T-cell (primary cell): ENCODE results near the gene PHYKPL. TPM values are rescaled to one million over a fixed set of nuclear protein-coding genes. Genes with fewer than 3 reads are reported as not detected.

Source experiments
- ATAC-seq, 4 experiments: fragments of 200-7000 bp in 3 of 4; fragments of 150-1000 bp in 1 of 4; cut with Tn5 transposase; replicated peaks in 1 of 4; 1 replicate in 3 of 4; 2 replicates in 1 of 4; pipeline ENCODE4 v1.10.0; 2021; ENCODE audit warnings: moderate library complexity in 3 of 4, mild to moderate bottlenecking in 2 of 4, moderate number of reproducible peaks in 1 of 4
- CTCF ChIA-PET, 2 donors: fragments of 300-600 bp; sonication (Branson Sonifier 250); formaldehyde crosslinking; loops; one replicate each; lab custom pipeline; 2022; ENCODE audit warnings: antibody characterized with exemption in 2 of 2; lab: Charles Lee
- POLR2A ChIA-PET, 2 donors: fragments of 300-600 bp; sonication (Branson Sonifier 250); formaldehyde crosslinking; loops; one replicate each; lab custom pipeline; 2022; ENCODE audit warnings: antibody characterized with exemption in 2 of 2; lab: Charles Lee
- DNase-seq, 35 experiments: peaks; one replicate each; pipeline versions ENCODE4 v3.0.0 to v3.0.0-alpha.2; 2013 to 2023
- H3K27ac ChIP-seq: one replicate; pipeline ENCODE4 v1.5.1; 2013; ENCODE audit warnings: low read length
- H3K27me3 ChIP-seq, 2 experiments: replicated peaks in 1 of 2; 1 replicate in 1 of 2; 2 replicates in 1 of 2; pipeline versions ENCODE4 v1.6.1 to v1.7.0; 2013; ENCODE audit warnings: low read length in 1 of 2, mixed read lengths in 1 of 2; ENCODE audit not compliant: control insufficient read depth in 2 of 2, insufficient read depth in 2 of 2; ENCODE audit errors: extremely low read depth in 1 of 2
- H3K36me3 ChIP-seq, 2 donors: 1 replicate in 1 of 2; 2 replicates in 1 of 2; pipeline versions ENCODE4 v1.6.1 to v1.7.0; 2013; ENCODE audit warnings: low read length in 1 of 2; ENCODE audit not compliant: control insufficient read depth in 2 of 2, insufficient read depth in 1 of 2; ENCODE audit errors: extremely low read depth in 1 of 2
- H3K4me1 ChIP-seq, 2 experiments: 1 replicate in 1 of 2; 2 replicates in 1 of 2; pipeline versions ENCODE4 v1.6.1 to v1.7.0; 2013; ENCODE audit warnings: low read length in 2 of 2, mixed read lengths in 1 of 2; ENCODE audit not compliant: insufficient read depth in 2 of 2, control insufficient read depth in 1 of 2; ENCODE audit errors: extremely low read depth in 1 of 2
- H3K4me3 ChIP-seq, 2 donors: 1 replicate in 1 of 2; 2 replicates in 1 of 2; pipeline versions ENCODE4 v1.5.1 to v1.7.0; 2013; ENCODE audit warnings: mild to moderate bottlenecking in 2 of 2, low read length in 1 of 2, moderate library complexity in 1 of 2; ENCODE audit not compliant: control insufficient read depth in 1 of 2; ENCODE audit errors: extremely low read depth in 1 of 2
- H3K9me3 ChIP-seq: 2 replicates; pipeline ENCODE4 v1.7.0; 2013
- H3K27ac Mint-ChIP-seq, 2 donors: one replicate each; pipeline ENCODE4 v1.8.0; 2020 to 2021; ENCODE audit warnings: mild to moderate bottlenecking in 2 of 2, mixed read lengths in 2 of 2
- H3K27me3 Mint-ChIP-seq, 2 donors: one replicate each; pipeline ENCODE4 v1.8.0; 2021 to 2022; ENCODE audit warnings: mixed read lengths in 2 of 2
- H3K36me3 Mint-ChIP-seq: one replicate; pipeline ENCODE4 v1.8.0; 2021; ENCODE audit warnings: mixed read lengths
- H3K4me1 Mint-ChIP-seq, 3 donors: one replicate each; pipeline ENCODE4 v1.8.0; 2020 to 2022; ENCODE audit warnings: mixed read lengths in 3 of 3, mild to moderate bottlenecking in 1 of 3
- H3K4me3 Mint-ChIP-seq, 3 donors: one replicate each; pipeline ENCODE4 v1.8.0; 2020 to 2022; ENCODE audit warnings: mild to moderate bottlenecking in 3 of 3, mixed read lengths in 3 of 3, moderate library complexity in 3 of 3
- H3K9me3 Mint-ChIP-seq, 3 donors: one replicate each; pipeline ENCODE4 v1.8.0; 2020 to 2022; ENCODE audit warnings: mixed read lengths in 3 of 3
- WGBS: methylation state at CpG from one replicate; pipeline ENCODE4 v1.1.5; 2013; ENCODE audit warnings: missing lambda C conversion rate; ENCODE audit not compliant: insufficient coverage; 5-methylcytosine and 5-hydroxymethylcytosine counted together
- total RNA-seq, 35 experiments: library from RNA in 6 of 35; stranded (reverse) in 6 of 35; fragments of 120-200 nt in 1 of 35; gene quantifications; one replicate each; pipeline versions ENCODE4 v1.2.1 to v1.2.4 and lab custom pipeline; 2013 to 2026

Gene PHYKPL
- total RNA-seq, 5 donors from 2014 or later (not counting 1 experiment from before 2014, with no cell fraction given), result 135 to 208 (median 193) TPM

GRCh38 chr5:178236126-178236525, 3.5 kb upstream of the PHYKPL start:
- Mint-ChIP-seq H3K27me3 (no peaks in the 10 kb centered on the region), H3K9me3 (no peaks in the 10 kb centered on the region), H3K36me3 (peaks cover 3% of the 10 kb centered on the region), H3K4me1 (peaks cover 49 to 63% (median 52%) of the 10 kb centered on the region in 3 donors), H3K27ac (no peak overlapping the region), H3K4me3 (peak overlapping the region in 1 of 3 donors; percentile 54)
- Histone ChIP-seq H3K27ac (no peak overlapping the region), H3K4me3 (no peak overlapping the region), H3K4me1 (peaks cover 17 to 89% of the 10 kb centered on the region in 2 experiments), H3K9me3 (no peaks in the 10 kb centered on the region), H3K36me3 (peaks cover 0 to 1% of the 10 kb centered on the region in 2 donors), H3K27me3 (no peaks in the 10 kb centered on the region)
- ChIA-PET POLR2A (interaction anchor here in 1 of 2 donors (0.6 to 0.7 kb wide), 2 partner anchors 115 to 1338 kb away, joined by 5 to 9 read pairs; no protein-coding TSS in a partner anchor), CTCF (interaction anchor here in 1 of 2 donors (0.7 kb wide), 1 partner anchor 93 kb away, joined by 3 read pairs; no protein-coding TSS in a partner anchor)
- DNase-seq (no peak), ATAC-seq (no peak)
- 100% methylated on average over 7 of the region's 9 CpGs for whole genome bisulfite sequencing

DNA sequence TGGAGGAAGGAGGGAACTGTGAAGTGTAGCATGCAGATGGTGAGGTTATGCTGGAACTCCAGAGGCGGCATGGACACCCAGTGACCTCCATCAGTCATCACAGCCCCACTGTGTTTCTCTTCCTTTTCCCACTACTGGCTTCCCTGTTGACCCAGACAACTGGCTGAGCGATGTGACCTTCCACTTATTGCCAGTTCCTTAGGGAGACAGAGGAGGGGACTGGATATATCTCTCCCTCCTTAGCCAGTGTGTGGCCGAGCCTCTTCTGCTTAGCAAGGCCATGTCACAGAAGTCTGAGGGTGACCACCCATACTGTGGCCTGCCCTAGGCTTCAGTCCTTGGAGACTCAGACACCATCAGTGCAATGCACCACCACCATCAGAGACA, 3.0 kb upstream of the PHYKPL start:
- Histone ChIP-seq H3K27me3 (no peaks in the 10 kb centered on the region), H3K27ac (peak overlapping the region; percentile 27), H3K4me1 (peaks cover 20 to 88% of the 10 kb centered on the region in 2 experiments), H3K36me3 (peaks cover 0 to 5% of the 10 kb centered on the region in 2 donors), H3K9me3 (no peaks in the 10 kb centered on the region), H3K4me3 (no peak overlapping the region)
- ChIA-PET CTCF (interaction anchor here (0.7 to 1.2 kb wide), 2 partner anchors 92 to 317 kb away, joined by 3 to 5 read pairs; no protein-coding TSS in a partner anchor), POLR2A (interaction anchor here in 1 of 2 donors (0.7 kb wide), 1 partner anchor 1337 kb away, joined by 9 read pairs; no protein-coding TSS in a partner anchor)
- 83% methylated on average over 1 of the region's 3 CpGs for WGBS
- no peak for ATAC-seq
- H3K4me3 Mint-ChIP-seq, result no peak overlapping the region
- H3K9me3 Mint-ChIP-seq, result no peaks in the 10 kb centered on the region
- H3K27me3 Mint-ChIP-seq, result no peaks in the 10 kb centered on the region
- H3K4me1 Mint-ChIP-seq, result peaks cover 49 to 63% (median 52%) of the 10 kb centered on the region in 3 donors
- no peak for DNase-seq
- no peak overlapping the region for H3K27ac Mint-ChIP-seq
- H3K36me3 Mint-ChIP-seq, result peaks cover 9% of the 10 kb centered on the region

GRCh38 chr5:178234750-178235587, 2.4 kb upstream of the PHYKPL start:
- Histone ChIP-seq H3K4me1 (peaks cover 20 to 88% of the 10 kb centered on the region in 2 experiments), H3K4me3 (no peak overlapping the region), H3K36me3 (peaks cover 0 to 7% of the 10 kb centered on the region in 2 donors), H3K27me3 (no peaks in the 10 kb centered on the region), H3K27ac (peak overlapping the region; percentile 27), H3K9me3 (no peaks in the 10 kb centered on the region)
- H3K36me3 Mint-ChIP-seq, result peaks cover 12% of the 10 kb centered on the region
- 33% methylated on average over 2 of the region's 12 CpGs for WGBS
- peak; percentile 34 to 83 (median 67) for DNase-seq
- H3K27me3 Mint-ChIP-seq, result no peaks in the 10 kb centered on the region
- H3K9me3 Mint-ChIP-seq, result no peaks in the 10 kb centered on the region
- peak overlapping the region in 1 of 3 donors; percentile 0 for H3K4me3 Mint-ChIP-seq
- peaks cover 52 to 66% (median 54%) of the 10 kb centered on the region in 3 donors for H3K4me1 Mint-ChIP-seq
- ChIA-PET POLR2A (no interaction called here), CTCF (interaction anchor here in 1 of 2 donors (0.6 to 1.2 kb wide), 2 partner anchors 12 to 318 kb away, joined by 3 to 5 read pairs; no protein-coding TSS in a partner anchor)
- peak overlapping the region; percentile 24 to 74 for H3K27ac Mint-ChIP-seq
- peak in 1 of 4 experiments; percentile 39 for ATAC-seq

GRCh38 chr5:178234121-178234749, 1.6 kb upstream of the PHYKPL start:
- peaks cover 19 to 89% of the 10 kb centered on the region in 2 experiments for H3K4me1 ChIP-seq
- Mint-ChIP-seq H3K27ac (no peak overlapping the region), H3K36me3 (peaks cover 18% of the 10 kb centered on the region), H3K9me3 (no peaks in the 10 kb centered on the region), H3K4me1 (peaks cover 56 to 69% (median 58%) of the 10 kb centered on the region in 3 donors), H3K4me3 (peak overlapping the region in 1 of 3 donors; percentile 41), H3K27me3 (no peaks in the 10 kb centered on the region)
- ChIA-PET POLR2A (no interaction called here), CTCF (interaction anchor here in 1 of 2 donors (0.6 to 1.2 kb wide), 3 partner anchors 13 to 1923 kb away, joined by 3 to 5 read pairs (median 4); no protein-coding TSS in a partner anchor)
- H3K36me3 ChIP-seq, result peaks cover 5 to 14% of the 10 kb centered on the region in 2 donors
- H3K27me3 ChIP-seq, result no peaks in the 10 kb centered on the region
- H3K4me3 ChIP-seq, result no peak overlapping the region
- ATAC-seq (no peak), DNase-seq (no peak)
- H3K9me3 ChIP-seq, result no peaks in the 10 kb centered on the region
- WGBS, result 82% methylated on average over 5 of the region's 7 CpGs
- no peak overlapping the region for H3K27ac ChIP-seq

GRCh38 chr5:178232920-178233429, 373 bp upstream of the PHYKPL start:
- no peaks in the 10 kb centered on the region for H3K27me3 ChIP-seq
- Mint-ChIP-seq H3K36me3 (peaks cover 27% of the 10 kb centered on the region), H3K4me1 (peaks cover 57 to 69% (median 64%) of the 10 kb centered on the region in 3 donors), H3K9me3 (no peaks in the 10 kb centered on the region), H3K4me3 (peak overlapping the region; percentile 69 to 77 (median 77)), H3K27me3 (no peaks in the 10 kb centered on the region), H3K27ac (peak overlapping the region; percentile 86 to 92)
- DNase-seq (no peak), ATAC-seq (peak in 1 of 4 experiments; percentile 32)
- peaks cover 6 to 25% of the 10 kb centered on the region in 2 donors for H3K36me3 ChIP-seq
- peak overlapping the region in 1 of 2 donors; percentile 91 for H3K4me3 ChIP-seq
- no peaks in the 10 kb centered on the region for H3K9me3 ChIP-seq
- POLR2A ChIA-PET, result no interaction called here
- CTCF ChIA-PET, result no interaction called here
- H3K4me1 ChIP-seq, result peaks cover 13 to 88% of the 10 kb centered on the region in 2 experiments
- 63% methylated on average over 9 of the region's 11 CpGs for WGBS
- H3K27ac ChIP-seq, result peak overlapping the region; percentile 88
